H1 (cell line): ENCODE results near the gene DPH1. TPM values are rescaled to one million over a fixed set of nuclear protein-coding genes. Genes with fewer than 3 reads are reported as not detected.

Source experiments
- CTCF ChIA-PET: fragments of 300-600 bp; sonication (Branson Sonifier 250); formaldehyde crosslinking; loops from one replicate; lab custom pipeline; 2021; ENCODE audit not compliant: partially characterized antibody; lab: Charles Lee
- POLR2A ChIA-PET: fragments of 300-600 bp; sonication (Branson Sonifier 250); formaldehyde crosslinking; loops from one replicate; lab custom pipeline; 2021; ENCODE audit warnings: inconsistent platforms; ENCODE audit not compliant: partially characterized antibody; lab: Charles Lee
- DNase-seq, 2 experiments: peaks; one replicate each; pipeline versions ENCODE4 v3.0.0 to v3.0.0-alpha.2; 2010 to 2022; ENCODE audit warnings: low spot score in 2 of 2, low read depth in 1 of 2, mixed read lengths in 1 of 2
- FAIRE-seq: peaks from 2 replicates; lab custom pipeline; 2011; peaks lifted over from hg19 to GRCh38; lab: Jason Lieb, UNC
- H2AFZ ChIP-seq: 2 replicates; pipeline ENCODE4 v1.8.1; 2012; ENCODE audit warnings: low read length, inconsistent platforms
- H2AK5ac ChIP-seq: 2 replicates; pipeline ENCODE4 v1.6.1; 2013; ENCODE audit warnings: low read depth, low read length
- H2BK120ac ChIP-seq: replicated peaks from 2 replicates; pipeline ENCODE3; 2013; ENCODE audit warnings: low read depth, low read length, inconsistent platforms
- H2BK12ac ChIP-seq: 2 replicates; pipeline ENCODE4 v1.6.1; 2013; ENCODE audit warnings: low read depth, low read length
- H2BK15ac ChIP-seq: 2 replicates; pipeline ENCODE4 v1.6.1; 2013; ENCODE audit warnings: low read length
- H2BK20ac ChIP-seq: 2 replicates; pipeline ENCODE4 v1.6.1; 2013; ENCODE audit warnings: low read length
- H2BK5ac ChIP-seq: 2 replicates; pipeline ENCODE4 v1.6.1; 2013; ENCODE audit warnings: low read depth, low read length
- H3K14ac ChIP-seq: 2 replicates; pipeline ENCODE4 v1.6.1; 2013; ENCODE audit warnings: inconsistent platforms; ENCODE audit not compliant: insufficient read length
- H3K18ac ChIP-seq: 2 replicates; pipeline ENCODE4 v1.6.1; 2013; ENCODE audit warnings: low read length; ENCODE audit errors: extremely low read depth
- H3K23ac ChIP-seq: 2 replicates; pipeline ENCODE4 v1.6.1; 2013; ENCODE audit warnings: inconsistent platforms; ENCODE audit not compliant: insufficient read length
- H3K23me2 ChIP-seq: 2 replicates; pipeline ENCODE4 v1.6.1; 2013; ENCODE audit warnings: low read depth, low read length
- H3K27ac ChIP-seq: 2 replicates; pipeline ENCODE4 v1.6.1; 2011; ENCODE audit warnings: low read depth, low read length, inconsistent platforms
- H3K27me3 ChIP-seq, 4 experiments: replicated peaks in 1 of 4; 1 replicate in 1 of 4; 2 replicates in 3 of 4; pipeline versions ENCODE4 v1.6.1 to v1.8.1; 2011 to 2013; ENCODE audit warnings: low read length in 3 of 4, mild to moderate bottlenecking in 3 of 4, inconsistent platforms in 2 of 4, mixed read lengths in 2 of 4, moderate library complexity in 1 of 4; ENCODE audit not compliant: control insufficient read depth in 3 of 4, insufficient read depth in 3 of 4; ENCODE audit errors: extremely low read depth in 1 of 4
- H3K36me3 ChIP-seq, 4 experiments: 2 replicates each; pipeline versions ENCODE4 v1.6.1 to v1.8.1; 2011 to 2013; ENCODE audit warnings: mild to moderate bottlenecking in 4 of 4, low read length in 3 of 4, moderate library complexity in 2 of 4, control low read depth in 1 of 4, inconsistent platforms in 1 of 4; ENCODE audit not compliant: insufficient read depth in 4 of 4, control insufficient read depth in 2 of 4
- H3K4ac ChIP-seq: replicated peaks from 2 replicates; pipeline ENCODE3; 2013; ENCODE audit warnings: low read length, low read depth, mixed read lengths, inconsistent platforms; ENCODE audit not compliant: insufficient read length
- H3K4me1 ChIP-seq, 4 experiments: replicated peaks in 1 of 4; 1 replicate in 1 of 4; 2 replicates in 3 of 4; pipeline versions ENCODE4 v1.6.1 to v1.8.1; 2011 to 2013; ENCODE audit warnings: low read length in 3 of 4, inconsistent platforms in 2 of 4, mixed read lengths in 1 of 4; ENCODE audit not compliant: insufficient read depth in 4 of 4, control insufficient read depth in 3 of 4
- H3K4me2 ChIP-seq, 2 experiments: 2 replicates each; pipeline versions ENCODE4 v1.6.1 to v1.8.1; 2011 to 2013; ENCODE audit warnings: low read depth in 2 of 2, low read length in 2 of 2, control low read depth in 1 of 2, inconsistent platforms in 1 of 2, mild to moderate bottlenecking in 1 of 2; ENCODE audit not compliant: insufficient read depth in 1 of 2
- H3K4me3 ChIP-seq, 4 experiments: fragments of 200-600, 300-600 bp in 1 of 4; sonication (generic), shearing (Covaris generic), sonication (Bioruptor Twin) in 1 of 4; 2 replicates each; pipeline versions ENCODE4 v1.5.1 to v1.8.1; 2011 to 2016; ENCODE audit warnings: low read length in 4 of 4, low read depth in 3 of 4, control low read depth in 2 of 4, inconsistent platforms in 2 of 4, mild to moderate bottlenecking in 2 of 4, mixed read lengths in 1 of 4, moderate library complexity in 1 of 4; ENCODE audit not compliant: insufficient read depth in 2 of 4; ENCODE audit errors: extremely low read depth in 1 of 4
- H3K56ac ChIP-seq: replicated peaks from 2 replicates; pipeline ENCODE3; 2013; ENCODE audit warnings: low read depth, mild to moderate bottlenecking, mixed read lengths, low read length, inconsistent platforms; ENCODE audit not compliant: insufficient read length
- H3K79me1 ChIP-seq: 2 replicates; pipeline ENCODE4 v1.6.1; 2013; ENCODE audit warnings: low read depth, low read length, control low read depth
- H3K79me2 ChIP-seq, 2 experiments: 2 replicates each; pipeline versions ENCODE4 v1.6.1 to v1.8.1; 2012 to 2013; ENCODE audit warnings: low read length in 2 of 2, mild to moderate bottlenecking in 2 of 2, inconsistent platforms in 1 of 2; ENCODE audit not compliant: insufficient read depth in 2 of 2, control insufficient read depth in 1 of 2
- H3K9ac ChIP-seq, 4 experiments: replicated peaks in 1 of 4; 1 replicate in 1 of 4; 2 replicates in 3 of 4; pipeline versions ENCODE4 v1.6.1 to v1.8.1; 2011 to 2013; ENCODE audit warnings: low read depth in 3 of 4, low read length in 3 of 4, control low read depth in 2 of 4, mild to moderate bottlenecking in 2 of 4, moderate library complexity in 2 of 4, inconsistent platforms in 1 of 4; ENCODE audit errors: extremely low read depth in 1 of 4
- H3K9me3 ChIP-seq, 2 experiments: 2 replicates each; pipeline versions ENCODE4 v1.6.1 to v1.8.1; 2012 to 2013; ENCODE audit warnings: mild to moderate bottlenecking in 2 of 2, moderate library complexity in 2 of 2, control low read depth in 1 of 2, inconsistent platforms in 1 of 2, low read depth in 1 of 2, low read length in 1 of 2, mixed read lengths in 1 of 2; ENCODE audit not compliant: insufficient read depth in 2 of 2
- H4K20me1 ChIP-seq, 2 experiments: replicated peaks in 1 of 2; 2 replicates each; pipeline versions ENCODE3 to v1.8.1; 2011 to 2013; ENCODE audit warnings: inconsistent platforms in 2 of 2, low read length in 2 of 2, mild to moderate bottlenecking in 1 of 2; ENCODE audit not compliant: insufficient read depth in 2 of 2, control insufficient read depth in 1 of 2
- H4K5ac ChIP-seq: 2 replicates; pipeline ENCODE4 v1.6.1; 2013; ENCODE audit warnings: low read length, low read depth, mixed read lengths, inconsistent platforms; ENCODE audit not compliant: insufficient read length
- H4K8ac ChIP-seq: 2 replicates; pipeline ENCODE4 v1.8.0; 2013; ENCODE audit warnings: mild to moderate bottlenecking, moderate library complexity, low read length, inconsistent platforms; ENCODE audit not compliant: insufficient read depth; ENCODE audit errors: extremely low read depth
- H4K91ac ChIP-seq: replicated peaks from 2 replicates; pipeline ENCODE3; 2013; ENCODE audit warnings: low read length, mixed read lengths, inconsistent platforms; ENCODE audit not compliant: insufficient read length
- CHD1 ChIP-seq: IDR thresholded peaks from 2 replicates; pipeline ENCODE4 v1.6.1; 2012; ENCODE audit warnings: low read depth, low read length, improper control_type of control experiment
- CHD2 ChIP-seq: IDR thresholded peaks from 2 replicates; pipeline ENCODE4 v1.6.1; 2012; ENCODE audit warnings: low read length, improper control_type of control experiment
- CREB1 ChIP-seq: IDR thresholded peaks from 2 replicates; pipeline ENCODE4 v1.6.1; 2012; ENCODE audit warnings: inconsistent platforms
- NANOG ChIP-seq: IDR thresholded peaks from 2 replicates; pipeline ENCODE4 v1.6.1; 2011; ENCODE audit warnings: low read length, low read depth, mild to moderate bottlenecking, inconsistent platforms; ENCODE audit not compliant: insufficient read depth, poor library complexity, severe bottlenecking
- SP1 ChIP-seq: IDR thresholded peaks from 2 replicates; pipeline ENCODE4 v1.6.1; 2011; ENCODE audit warnings: low read depth, low read length
- SP2 ChIP-seq: IDR thresholded peaks from 2 replicates; pipeline ENCODE4 v1.6.1; 2012; ENCODE audit warnings: mild to moderate bottlenecking, low read length, inconsistent platforms
- TAF7 ChIP-seq: optimal IDR thresholded peaks from 2 replicates; pipeline ENCODE3; 2011; ENCODE audit warnings: low read depth, mild to moderate bottlenecking, inconsistent platforms, low read length, moderate library complexity, borderline replicate concordance
- WGBS, 2 experiments: shearing (Covaris generic) in 1 of 2; methylation state at CpG; one replicate each; pipeline versions ENCODE4 v1.1.6 to v1.1.7; 2013 to 2015; ENCODE audit warnings: low lambda C conversion rate in 2 of 2, mixed read lengths in 2 of 2, inconsistent platforms in 1 of 2, low coverage in 1 of 2, missing lambda C conversion rate in 1 of 2; ENCODE audit not compliant: insufficient replicate concordance in 2 of 2, insufficient coverage in 1 of 2, insufficient read length in 1 of 2; ENCODE audit errors: extremely low coverage in 1 of 2, missing lambda C conversion rate in 1 of 2; 5-methylcytosine and 5-hydroxymethylcytosine counted together
- polyA plus RNA-seq, 7 experiments: library from polyadenylated mRNA; depleted of rRNA in 3 of 7; stranded (reverse) in 5 of 7; unstranded in 2 of 7; fragments of >200 nt in 5 of 7; fragments of 200-250 nt in 2 of 7; gene quantifications; 1 replicate in 5 of 7; 2 replicates in 1 of 7; 4 replicates in 1 of 7; pipeline versions ENCODE4 v1.2.1 to v1.2.3, GENCODE V29; 2011 to 2013; ENCODE audit warnings: missing spikeins in 2 of 7, mixed read lengths in 2 of 7
- total RNA-seq: library from RNA; stranded (reverse); fragmentation: NEBNext Ultra II Directional; extraction: Animal tissue kit (Norgen Biotek cat#: 25700); gene quantifications from 2 replicates; pipeline ENCODE4 v1.2.1, GENCODE V29; 2021
- TF ChIP-seq, protein P1 (sequence below): IDR thresholded peaks from 2 replicates; pipeline ENCODE4 v1.6.1; 2012; ENCODE audit warnings: inconsistent platforms
- TF ChIP-seq, protein P2 (sequence below): IDR thresholded peaks from 2 replicates; pipeline ENCODE4 v1.6.1; 2012; ENCODE audit warnings: low read length, inconsistent platforms

Gene DPH1
- total and polyA plus RNA-seq, 2 of the 8 experiments (the other 6 are each of a cell fraction or from before 2014, with no cell fraction given), result 24.9 to 30.0 TPM

DNA sequence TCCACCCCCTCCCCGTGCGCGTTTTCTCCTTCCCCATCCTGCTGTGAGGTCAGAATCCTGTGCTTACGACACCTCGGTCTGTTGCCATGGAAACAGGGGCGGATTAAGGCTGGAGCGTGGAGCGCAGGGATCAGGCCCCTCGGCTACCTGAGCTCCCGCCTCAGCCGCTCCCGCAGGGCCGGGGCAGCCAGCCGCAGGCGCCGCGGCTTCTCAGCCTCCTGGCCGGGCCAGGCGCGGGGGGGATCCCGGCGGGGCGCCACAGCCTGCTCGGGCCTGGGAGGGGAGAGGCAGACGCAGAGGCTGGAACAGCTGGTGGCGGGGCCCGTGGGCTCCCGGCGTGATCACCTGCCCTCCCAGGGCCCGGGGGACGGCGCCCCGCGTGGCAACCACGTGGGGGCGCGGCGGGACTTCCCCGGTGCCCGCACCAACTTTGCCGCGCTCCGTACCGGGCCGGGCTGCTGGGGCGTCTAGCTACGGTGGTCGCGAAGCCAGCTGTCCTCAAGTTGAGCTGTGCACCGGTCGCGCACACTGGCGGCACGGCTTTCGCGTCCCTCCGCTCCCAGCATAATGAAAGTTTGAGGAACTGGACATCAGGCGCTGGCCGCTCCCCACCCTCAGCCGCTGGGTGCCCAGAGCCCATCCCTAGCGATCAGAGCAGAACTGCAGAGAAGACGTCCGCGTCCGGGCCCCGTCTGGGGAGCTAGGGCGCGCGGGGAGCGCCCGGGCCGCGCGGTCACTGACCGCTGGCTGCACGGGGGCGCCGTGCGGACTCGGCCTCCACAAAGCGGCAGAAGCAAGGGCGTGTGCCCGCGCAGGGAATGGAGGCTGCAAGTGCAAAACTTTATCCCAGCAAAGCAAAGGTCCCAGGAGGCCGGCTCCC is 6.0 kb upstream of the DPH1 start:
- H3K36me3 ChIP-seq, result peaks cover 0 to 6% (median 0%) of the 10 kb centered on the region in 4 experiments; a peak in 1 of 8 replicates
- H3K4me1 ChIP-seq, result peaks cover 0 to 17% (median 6%) of the 10 kb centered on the region in 4 experiments; a peak in 6 of 7 replicates
- FAIRE-seq, result no peak
- no peak overlapping the region for H2BK15ac ChIP-seq
- no peak overlapping the region for H3K27ac ChIP-seq
- no peak overlapping the region for H2AFZ ChIP-seq
- H4K8ac ChIP-seq, result no peak overlapping the region
- H3K27me3 ChIP-seq, result peaks cover 64 to 93% (median 87%) of the 10 kb centered on the region in 4 experiments
- ChIA-PET CTCF (interaction anchor here (0.8 to 5.3 kb wide), 11 partner anchors 13 to 143 kb away, joined by 3 to 47 read pairs (median 3); partner anchors contain the start of gene HIC1), POLR2A (interaction anchor here (1.0 to 1.4 kb wide), 3 partner anchors 8 to 279 kb away, joined by 3 to 4 read pairs (median 3); partner anchors contain the start of genes SMG6 and SRR)
- no peaks in the 10 kb centered on the region for H3K9me3 ChIP-seq
- DNase-seq, result peak; percentile 51 to 82
- H3K23ac ChIP-seq, result no peak overlapping the region
- peaks cover 0 to 5% of the 10 kb centered on the region in 2 experiments for H4K20me1 ChIP-seq
- no peak overlapping the region for H4K5ac ChIP-seq
- no peak overlapping the region for H3K14ac ChIP-seq
- no peak overlapping the region for H2BK120ac ChIP-seq
- H2BK12ac ChIP-seq, result no peak overlapping the region
- no peak overlapping the region for H2BK20ac ChIP-seq
- H3K9ac ChIP-seq, result no peak overlapping the region
- peaks cover 10% of the 10 kb centered on the region; the same call in 1 of the 2 replicates for H3K23me2 ChIP-seq
- H3K79me2 ChIP-seq, result no peaks in the 10 kb centered on the region
- H3K4me2 ChIP-seq, result peak overlapping the region; percentile 64 to 80
- H3K56ac ChIP-seq, result no peak overlapping the region
- WGBS, 2 experiments, result 6% methylated on average over 71 of the region's 85 CpGs; no CpG with 5 or more reads in 1 of the 2 experiments
- no peaks in the 10 kb centered on the region for H3K79me1 ChIP-seq
- no peak overlapping the region for H4K91ac ChIP-seq
- no peak overlapping the region for H3K4ac ChIP-seq
- peak overlapping the region; percentile 8 to 63 (median 36); a peak in 7 of 8 replicates for H3K4me3 ChIP-seq
- no peak overlapping the region for H3K18ac ChIP-seq
- H2AK5ac ChIP-seq, result no peak overlapping the region
- H2BK5ac ChIP-seq, result no peak overlapping the region
- peak; percentile 70 for TF ChIP-seq CREB1
- TF ChIP-seq SP2, result no peak
- no peak for TF ChIP-seq CHD1
- TF ChIP-seq TAF7, result no peak
- no peak for TF ChIP-seq SP1
- TF ChIP-seq, protein P1, sequence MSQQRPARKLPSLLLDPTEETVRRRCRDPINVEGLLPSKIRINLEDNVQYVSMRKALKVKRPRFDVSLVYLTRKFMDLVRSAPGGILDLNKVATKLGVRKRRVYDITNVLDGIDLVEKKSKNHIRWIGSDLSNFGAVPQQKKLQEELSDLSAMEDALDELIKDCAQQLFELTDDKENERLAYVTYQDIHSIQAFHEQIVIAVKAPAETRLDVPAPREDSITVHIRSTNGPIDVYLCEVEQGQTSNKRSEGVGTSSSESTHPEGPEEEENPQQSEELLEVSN, result peak; percentile 43; the same call in 1 of the 2 replicates
- TF ChIP-seq CHD2, result no peak
- TF ChIP-seq NANOG, result no peak
- TF ChIP-seq, protein P2, sequence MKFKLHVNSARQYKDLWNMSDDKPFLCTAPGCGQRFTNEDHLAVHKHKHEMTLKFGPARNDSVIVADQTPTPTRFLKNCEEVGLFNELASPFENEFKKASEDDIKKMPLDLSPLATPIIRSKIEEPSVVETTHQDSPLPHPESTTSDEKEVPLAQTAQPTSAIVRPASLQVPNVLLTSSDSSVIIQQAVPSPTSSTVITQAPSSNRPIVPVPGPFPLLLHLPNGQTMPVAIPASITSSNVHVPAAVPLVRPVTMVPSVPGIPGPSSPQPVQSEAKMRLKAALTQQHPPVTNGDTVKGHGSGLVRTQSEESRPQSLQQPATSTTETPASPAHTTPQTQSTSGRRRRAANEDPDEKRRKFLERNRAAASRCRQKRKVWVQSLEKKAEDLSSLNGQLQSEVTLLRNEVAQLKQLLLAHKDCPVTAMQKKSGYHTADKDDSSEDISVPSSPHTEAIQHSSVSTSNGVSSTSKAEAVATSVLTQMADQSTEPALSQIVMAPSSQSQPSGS, result no peak
